HUES6 (cell line): ENCODE measurements around the gene APOB.

Source experiments
- H3K27ac ChIP-seq: 2 replicates; pipeline ENCODE4 v1.7.0; 2013; ENCODE audit warnings: low read depth, mild to moderate bottlenecking, low read length, inconsistent platforms
- H3K27me3 ChIP-seq: 2 replicates; pipeline ENCODE4 v1.6.1; 2013; ENCODE audit warnings: low read length; ENCODE audit not compliant: control insufficient read depth, insufficient read depth
- H3K36me3 ChIP-seq: 2 replicates; pipeline ENCODE4 v1.6.1; 2013; ENCODE audit warnings: low read length; ENCODE audit not compliant: control insufficient read depth, insufficient read depth
- H3K4me1 ChIP-seq: 2 replicates; pipeline ENCODE4 v1.6.1; 2013; ENCODE audit warnings: low read length; ENCODE audit not compliant: control insufficient read depth, insufficient read depth
- H3K4me3 ChIP-seq: 2 replicates; pipeline ENCODE4 v1.5.1; 2013; ENCODE audit warnings: low read depth, low read length
- H3K9ac ChIP-seq: one replicate; pipeline ENCODE4 v1.6.1; 2013; ENCODE audit warnings: mild to moderate bottlenecking, low read length
- H3K9me3 ChIP-seq: 2 replicates; pipeline ENCODE4 v1.6.1; 2013; ENCODE audit warnings: low read depth, low read length; ENCODE audit not compliant: control insufficient read depth, insufficient read depth

The APOB gene

GRCh38 chr2:21006423-21007128 is 37.3 kb downstream of the APOB start:
- Histone ChIP-seq H3K36me3 (no peaks in the 10 kb centered on the region), H3K4me3 (no peak overlapping the region), H3K27ac (no peak overlapping the region), H3K4me1 (no peaks in the 10 kb centered on the region), H3K27me3 (no peaks in the 10 kb centered on the region; the same call in 1 of the 2 replicates), H3K9ac (no peak overlapping the region), H3K9me3 (no peaks in the 10 kb centered on the region)

DNA sequence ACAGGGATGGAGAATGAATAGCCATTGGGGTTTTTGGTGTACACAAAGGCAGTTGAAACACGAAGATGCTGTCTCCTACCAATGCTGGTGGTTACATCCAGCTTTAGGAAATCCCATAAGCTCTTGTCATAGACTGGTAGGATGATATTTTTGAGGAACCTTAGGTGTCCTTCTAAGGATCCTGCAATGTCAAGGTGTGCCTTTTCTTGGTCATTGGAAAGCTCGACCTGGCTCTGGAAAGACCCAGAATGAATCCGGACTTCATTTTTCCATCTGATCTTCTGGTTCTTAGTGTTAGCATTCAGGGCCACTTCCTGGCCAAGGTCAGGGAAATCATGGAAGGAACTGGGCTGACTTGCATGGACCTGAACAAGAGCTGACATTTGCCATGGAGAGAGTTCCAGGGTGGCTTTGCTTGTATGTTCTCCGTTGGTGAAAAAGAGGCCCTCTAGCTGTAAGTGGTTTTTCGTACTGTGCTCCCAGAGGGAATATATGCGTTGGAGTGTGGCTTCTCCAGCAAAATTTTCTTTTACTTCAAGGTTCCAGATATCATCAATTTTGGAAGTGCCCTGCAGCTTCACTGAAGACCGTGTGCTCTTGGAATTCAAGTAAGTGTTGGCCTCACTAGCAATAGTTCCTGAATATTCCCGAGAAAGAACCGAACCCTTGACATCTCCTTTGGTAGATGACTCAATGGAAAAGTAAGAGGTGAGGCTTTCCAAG is 38.0 kb downstream of the APOB start:
- no peaks in the 10 kb centered on the region for H3K9me3 ChIP-seq
- no peaks in the 10 kb centered on the region for H3K4me1 ChIP-seq
- no peak overlapping the region for H3K27ac ChIP-seq
- H3K4me3 ChIP-seq, result no peak overlapping the region
- no peaks in the 10 kb centered on the region for H3K36me3 ChIP-seq
- no peak overlapping the region for H3K9ac ChIP-seq
- no peaks in the 10 kb centered on the region; the same call in 1 of the 2 replicates for H3K27me3 ChIP-seq

GRCh38 chr2:21005111-21005699 is 38.7 kb downstream of the APOB start:
- H3K36me3 ChIP-seq, result no peaks in the 10 kb centered on the region
- no peaks in the 10 kb centered on the region for H3K9me3 ChIP-seq
- no peak overlapping the region for H3K27ac ChIP-seq
- H3K27me3 ChIP-seq, result no peaks in the 10 kb centered on the region; the same call in 1 of the 2 replicates
- H3K4me3 ChIP-seq, result no peak overlapping the region
- no peaks in the 10 kb centered on the region for H3K4me1 ChIP-seq
- H3K9ac ChIP-seq, result no peak overlapping the region

DNA sequence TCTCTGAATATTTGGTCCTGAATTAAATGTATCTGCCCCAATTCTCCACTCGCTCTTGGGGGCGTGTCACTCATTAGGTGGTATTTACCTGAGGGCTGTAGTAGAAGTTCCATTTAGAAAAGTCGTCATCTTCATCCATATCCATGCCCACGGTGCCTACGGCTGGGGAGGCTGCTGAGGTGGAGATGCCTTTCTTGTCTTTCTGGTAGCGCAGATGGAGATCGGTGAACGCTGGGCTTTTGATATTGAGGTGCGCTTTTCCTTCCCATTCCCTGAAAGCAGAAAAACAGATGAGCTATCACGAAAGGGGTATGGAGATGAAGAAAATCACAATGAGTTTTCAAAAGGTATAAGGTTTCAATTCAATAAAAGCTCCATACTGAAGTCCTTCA is 39.7 kb downstream of the APOB start:
- Histone ChIP-seq H3K27ac (no peak overlapping the region), H3K4me1 (no peaks in the 10 kb centered on the region), H3K9ac (no peak overlapping the region), H3K36me3 (no peaks in the 10 kb centered on the region), H3K9me3 (no peaks in the 10 kb centered on the region), H3K27me3 (no peaks in the 10 kb centered on the region; the same call in 1 of the 2 replicates), H3K4me3 (no peak overlapping the region)

DNA sequence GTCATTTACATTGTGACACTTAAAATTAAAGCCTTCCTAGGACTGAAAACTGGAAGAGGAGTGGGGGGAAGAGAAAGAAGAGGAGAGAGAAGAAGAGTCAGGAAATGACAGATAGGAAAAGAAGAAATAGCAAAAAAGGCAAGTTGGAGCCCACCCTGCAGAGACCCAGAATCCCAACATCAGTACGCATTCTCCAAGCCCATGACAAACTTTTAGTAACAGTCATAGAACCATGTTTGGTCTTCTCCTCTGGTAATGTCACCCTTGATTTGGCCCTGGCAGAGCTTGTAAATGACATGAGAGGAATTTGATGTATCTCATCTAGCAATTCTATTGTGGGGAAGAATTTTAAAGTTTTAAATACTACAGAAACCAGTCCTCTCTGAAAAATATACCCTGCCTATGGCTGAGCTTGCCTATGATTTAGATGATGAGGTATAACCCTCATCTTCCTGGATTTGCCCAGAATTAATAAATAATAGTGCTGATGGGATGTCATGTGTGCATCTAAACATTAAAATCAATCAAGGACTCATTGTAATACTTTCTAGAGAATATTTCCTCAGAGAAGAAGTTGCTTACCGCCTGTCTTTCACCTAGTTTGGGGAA is 40.2 kb downstream of the APOB start:
- H3K9ac ChIP-seq, result no peak overlapping the region
- H3K4me1 ChIP-seq, result no peaks in the 10 kb centered on the region
- H3K36me3 ChIP-seq, result no peaks in the 10 kb centered on the region
- H3K27ac ChIP-seq, result no peak overlapping the region
- H3K27me3 ChIP-seq, result no peaks in the 10 kb centered on the region; the same call in 1 of the 2 replicates
- no peak overlapping the region for H3K4me3 ChIP-seq
- H3K9me3 ChIP-seq, result no peaks in the 10 kb centered on the region

DNA sequence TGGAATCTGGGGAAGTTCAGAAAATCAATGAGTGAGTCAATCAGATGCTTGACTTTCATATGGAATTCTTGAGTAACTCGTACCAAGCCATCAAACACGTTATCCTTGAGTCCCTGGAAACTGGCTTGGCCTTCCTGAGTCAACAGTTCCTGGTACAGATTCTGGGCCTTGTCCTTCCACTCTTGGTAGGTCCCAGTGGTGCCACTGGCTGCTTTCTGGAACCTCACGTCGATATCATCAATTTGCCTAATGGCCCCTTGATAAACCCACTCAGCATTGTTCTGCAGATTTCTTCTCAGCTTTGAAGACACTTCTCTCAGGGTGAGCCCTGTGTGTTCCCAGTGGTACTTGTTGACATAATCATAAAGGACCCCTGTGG is 41.1 kb downstream of the APOB start:
- Histone ChIP-seq H3K27me3 (no peaks in the 10 kb centered on the region; the same call in 1 of the 2 replicates), H3K4me3 (no peak overlapping the region), H3K27ac (no peak overlapping the region), H3K9ac (no peak overlapping the region), H3K9me3 (no peaks in the 10 kb centered on the region), H3K4me1 (no peaks in the 10 kb centered on the region), H3K36me3 (no peaks in the 10 kb centered on the region)

GRCh38 chr2:21001988-21002813 is 41.7 kb downstream of the APOB start:
- Histone ChIP-seq H3K36me3 (no peaks in the 10 kb centered on the region), H3K27me3 (no peaks in the 10 kb centered on the region; the same call in 1 of the 2 replicates), H3K4me1 (no peaks in the 10 kb centered on the region), H3K9ac (no peak overlapping the region), H3K4me3 (no peak overlapping the region), H3K9me3 (no peaks in the 10 kb centered on the region), H3K27ac (no peak overlapping the region)

GRCh38 chr2:21001225-21001946 is 42.5 kb downstream of the APOB start:
- no peaks in the 10 kb centered on the region for H3K9me3 ChIP-seq
- no peaks in the 10 kb centered on the region; the same call in 1 of the 2 replicates for H3K27me3 ChIP-seq
- H3K4me3 ChIP-seq, result no peak overlapping the region
- H3K4me1 ChIP-seq, result no peaks in the 10 kb centered on the region
- no peaks in the 10 kb centered on the region for H3K36me3 ChIP-seq
- no peak overlapping the region for H3K27ac ChIP-seq
- H3K9ac ChIP-seq, result no peak overlapping the region

DNA sequence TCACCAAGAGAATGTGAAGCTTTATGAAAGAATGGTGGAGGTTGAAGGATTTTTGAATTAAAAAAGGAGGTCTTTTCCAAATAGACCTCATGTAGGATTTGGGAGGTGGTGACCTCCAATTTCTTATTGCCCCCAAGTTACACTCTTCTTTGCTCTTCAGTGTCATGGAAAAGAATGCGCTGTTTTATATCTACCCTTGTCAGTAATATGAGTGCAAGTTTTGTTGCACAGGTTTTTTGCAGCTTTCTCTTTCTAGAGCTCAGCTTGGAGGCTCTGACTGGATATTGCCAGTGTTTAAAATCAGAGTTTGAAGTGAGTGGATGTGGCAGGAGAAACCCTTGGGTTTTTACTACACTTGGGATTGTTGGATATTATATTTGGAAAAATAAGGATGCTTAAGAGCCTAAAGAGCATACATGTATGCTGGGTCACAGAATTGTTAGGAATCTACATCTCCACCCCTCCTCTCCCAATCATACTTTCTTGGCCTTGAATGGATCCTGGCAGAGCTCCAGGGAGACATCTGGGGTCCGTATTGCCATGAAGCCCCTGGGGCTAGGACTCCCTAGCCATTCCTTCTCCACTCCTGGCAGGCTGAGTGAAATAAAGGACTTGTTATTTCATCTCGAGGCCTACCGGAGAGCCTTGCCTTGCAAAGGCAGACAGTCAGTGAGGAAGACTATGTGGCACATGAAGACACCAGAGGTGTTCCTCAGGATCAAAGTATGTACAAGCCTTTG is 43.8 kb downstream of the APOB start:
- Histone ChIP-seq H3K4me3 (no peak overlapping the region), H3K9ac (no peak overlapping the region), H3K9me3 (no peaks in the 10 kb centered on the region), H3K36me3 (no peaks in the 10 kb centered on the region), H3K4me1 (no peaks in the 10 kb centered on the region), H3K27ac (no peak overlapping the region), H3K27me3 (no peaks in the 10 kb centered on the region; the same call in 1 of the 2 replicates)
